Naive B cell (primary cell): Measurements from ENCODE around the gene KRT85. TPM values are rescaled to one million over a fixed set of nuclear protein-coding genes. Genes with fewer than 3 reads are reported as not detected.

Source experiments
- polyA plus RNA-seq, 6 donors: library from polyadenylated mRNA; unstranded; fragments of 300-500 nt; fragmentation: Illumina TruSeq; gene quantifications; one replicate each; pipeline ENCODE4 v1.2.3, GENCODE V29; 2021; ENCODE audit warnings: low read depth in 6 of 6

The KRT85 gene
- polyA plus RNA-seq, 6 donors from 2014 or later: not detected

Other genes starting within 250 kb of the KRT85 start
- gene KRT80, start 175.5 kb downstream of the KRT85 start, polyA plus RNA-seq: not detected
- gene KRT7, start 134.2 kb downstream of the KRT85 start, polyA plus RNA-seq: not detected
- gene KRT86, start 92.8 kb downstream of the KRT85 start, polyA plus RNA-seq: not detected
- gene KRT81, start 75.9 kb downstream of the KRT85 start, polyA plus RNA-seq: not detected
- not detected for gene KRT83, start 46.1 kb downstream of the KRT85 start, polyA plus RNA-seq
- not detected for gene KRT84, start 18.2 kb upstream of the KRT85 start, polyA plus RNA-seq
- gene KRT82, start 38.9 kb upstream of the KRT85 start, polyA plus RNA-seq: not detected
- gene KRT75, start 66.9 kb upstream of the KRT85 start, polyA plus RNA-seq: not detected
- gene KRT6B, start 84.7 kb upstream of the KRT85 start, polyA plus RNA-seq: not detected
- gene KRT6C, start 106.3 kb upstream of the KRT85 start, polyA plus RNA-seq: not detected
- not detected for gene KRT6A, start 125.8 kb upstream of the KRT85 start, polyA plus RNA-seq
- not detected for gene KRT5, start 152.9 kb upstream of the KRT85 start, polyA plus RNA-seq
- gene KRT71, start 185.7 kb upstream of the KRT85 start, polyA plus RNA-seq: not detected
- gene KRT74, start 206.4 kb upstream of the KRT85 start, polyA plus RNA-seq: not detected
- gene KRT72, start 234.0 kb upstream of the KRT85 start, polyA plus RNA-seq: not detected